B cell (primary cell): ENCODE data around the gene MAGEB1. TPM values are rescaled to one million over a fixed set of nuclear protein-coding genes. Genes with fewer than 3 reads are reported as not detected.

Experiments used
- ATAC-seq: fragments of 200-7000 bp; cut with Tn5 transposase; one replicate; pipeline ENCODE4 v1.10.0; 2021; ENCODE audit warnings: low read depth, mild to moderate bottlenecking, moderate number of reproducible peaks, moderate library complexity
- CTCF ChIA-PET: fragments of 350-600 bp; sonication (Branson Sonifier 250); formaldehyde crosslinking; loops from one replicate; lab custom pipeline; 2021; ENCODE audit warnings: antibody characterized with exemption, inconsistent platforms; lab: Charles Lee
- POLR2A ChIA-PET: fragments of 350-600 bp; sonication (Branson Sonifier 250); formaldehyde crosslinking; loops from one replicate; lab custom pipeline; 2021; ENCODE audit warnings: antibody characterized with exemption; lab: Charles Lee
- DNase-seq: peaks from one replicate; pipeline ENCODE4 v3.0.0; 2013
- H2AFZ ChIP-seq: 2 replicates; pipeline ENCODE4 v1.6.1; 2012; ENCODE audit warnings: mild to moderate bottlenecking, low read depth, low read length; ENCODE audit not compliant: insufficient read depth, poor library complexity, severe bottlenecking
- H3K27ac ChIP-seq, 2 donors: 1 replicate in 1 of 2; 2 replicates in 1 of 2; pipeline ENCODE4 v1.5.1; 2012 to 2013; ENCODE audit warnings: low read length in 2 of 2, mild to moderate bottlenecking in 2 of 2, moderate library complexity in 1 of 2
- H3K27me3 ChIP-seq, 4 experiments: fragments of 200-600 bp in 1 of 4; sonication (generic) in 1 of 4; replicated peaks in 1 of 4; 1 replicate in 2 of 4; 2 replicates in 2 of 4; pipeline versions ENCODE4 v1.6.1 to v1.7.0; 2013 to 2016; ENCODE audit warnings: low read length in 3 of 4, mild to moderate bottlenecking in 2 of 4, mixed read lengths in 1 of 4, moderate library complexity in 1 of 4; ENCODE audit not compliant: insufficient read depth in 4 of 4, control insufficient read depth in 3 of 4; ENCODE audit errors: control extremely low read depth in 1 of 4
- H3K36me3 ChIP-seq, 2 experiments: replicated peaks in 1 of 2; 1 replicate in 1 of 2; 2 replicates in 1 of 2; pipeline versions ENCODE4 v1.6.1 to v1.7.1; 2013; ENCODE audit warnings: low read length in 1 of 2; ENCODE audit not compliant: insufficient read depth in 2 of 2, control insufficient read depth in 1 of 2; ENCODE audit errors: control extremely low read depth in 1 of 2, extremely low read depth in 1 of 2
- H3K4me1 ChIP-seq, 2 donors: fragments of 200-600 bp in 1 of 2; sonication (generic) in 1 of 2; 1 replicate in 1 of 2; 2 replicates in 1 of 2; pipeline versions ENCODE4 v1.5.1 to v1.6.1; 2013 to 2017; ENCODE audit warnings: low read length in 2 of 2; ENCODE audit not compliant: control insufficient read depth in 2 of 2, insufficient read depth in 2 of 2
- H3K4me2 ChIP-seq: replicated peaks from 2 replicates; pipeline ENCODE3; 2012; ENCODE audit warnings: mild to moderate bottlenecking, low read depth, low read length; ENCODE audit not compliant: poor library complexity, severe bottlenecking
- H3K4me3 ChIP-seq, 5 experiments: fragments of 200-600 bp in 1 of 5; sonication (generic) in 1 of 5; 1 replicate in 3 of 5; 2 replicates in 2 of 5; pipeline versions ENCODE4 v1.5.1 to v1.7.0; 2011 to 2016; ENCODE audit warnings: low read length in 4 of 5, mild to moderate bottlenecking in 4 of 5, low read depth in 2 of 5, control low read depth in 1 of 5, moderate library complexity in 1 of 5; ENCODE audit not compliant: insufficient read depth in 1 of 5; ENCODE audit errors: control extremely low read depth in 1 of 5, extremely low read depth in 1 of 5
- H3K79me2 ChIP-seq: fragments of 200-600 bp; sonication (generic); one replicate; pipeline ENCODE4 v1.6.0; 2016; ENCODE audit warnings: low read length; ENCODE audit not compliant: control insufficient read depth, insufficient read depth
- H3K9ac ChIP-seq: fragments of 200-600 bp; sonication (generic); 2 replicates; pipeline ENCODE4 v1.6.1; 2017; ENCODE audit warnings: mild to moderate bottlenecking, low read length, moderate library complexity
- H3K9me3 ChIP-seq, 3 donors: one replicate each; pipeline versions ENCODE4 v1.6.1 to v1.7.1; 2013; ENCODE audit warnings: low read length in 2 of 3; ENCODE audit not compliant: control insufficient read depth in 2 of 3, insufficient read depth in 1 of 3; ENCODE audit errors: control extremely low read depth in 1 of 3
- H4K20me1 ChIP-seq: 2 replicates; pipeline ENCODE4 v1.6.0; 2012; ENCODE audit warnings: mild to moderate bottlenecking, low read length; ENCODE audit not compliant: insufficient read depth, control insufficient read depth, poor library complexity, severe bottlenecking
- H3K27ac Mint-ChIP-seq: one replicate; pipeline ENCODE4 v1.8.0; 2021; ENCODE audit warnings: mixed read lengths
- H3K27me3 Mint-ChIP-seq: one replicate; pipeline ENCODE4 v1.8.0; 2021; ENCODE audit warnings: mixed read lengths
- H3K4me1 Mint-ChIP-seq: one replicate; pipeline ENCODE4 v1.8.0; 2021; ENCODE audit warnings: mixed read lengths
- H3K4me3 Mint-ChIP-seq: one replicate; pipeline ENCODE4 v1.8.0; 2021; ENCODE audit warnings: mixed read lengths
- H3K9me3 Mint-ChIP-seq: one replicate; pipeline ENCODE4 v1.8.0; 2022; ENCODE audit warnings: mixed read lengths; ENCODE audit not compliant: insufficient read depth
- EZH2 ChIP-seq: IDR thresholded peaks from 2 replicates; pipeline ENCODE4 v1.6.1; 2012; ENCODE audit warnings: borderline replicate concordance, low read depth, mild to moderate bottlenecking, moderate library complexity, low read length; ENCODE audit not compliant: insufficient read depth, poor library complexity, severe bottlenecking
- WGBS: methylation state at CpG from one replicate; pipeline ENCODE4 v1.1.5; 2013; ENCODE audit warnings: missing lambda C conversion rate; ENCODE audit not compliant: insufficient coverage; 5-methylcytosine and 5-hydroxymethylcytosine counted together
- intact Hi-C: fragments of 100-400 bp; cut with micrococcal nuclease; formaldehyde crosslinking; loops from one replicate; pipeline ENCODE4 v1.10.0; 2022
- polyA plus RNA-seq: library from polyadenylated mRNA; depleted of rRNA; stranded (reverse); fragments of >200 nt; gene quantifications from 2 replicates; pipeline ENCODE4 v1.2.3, GENCODE V29; 2012
- total RNA-seq, 2 donors: library from RNA; stranded (reverse); fragments of 120-200 nt in 1 of 2; gene quantifications; 1 replicate in 1 of 2; 2 replicates in 1 of 2; pipeline versions ENCODE4 v1.2.3 to v1.2.4, GENCODE V29; 2013 to 2022
- TF ChIP-seq, protein P1 (sequence below): fragments of 200-600 bp; IDR thresholded peaks from one replicate; pipeline ENCODE4 v1.8.0; 2022; ENCODE audit warnings: antibody characterized with exemption, mild to moderate bottlenecking

The MAGEB1 gene
- total and polyA plus RNA-seq, 2 donors (not counting 1 experiment from before 2014, with no cell fraction given): not detected

DNA sequence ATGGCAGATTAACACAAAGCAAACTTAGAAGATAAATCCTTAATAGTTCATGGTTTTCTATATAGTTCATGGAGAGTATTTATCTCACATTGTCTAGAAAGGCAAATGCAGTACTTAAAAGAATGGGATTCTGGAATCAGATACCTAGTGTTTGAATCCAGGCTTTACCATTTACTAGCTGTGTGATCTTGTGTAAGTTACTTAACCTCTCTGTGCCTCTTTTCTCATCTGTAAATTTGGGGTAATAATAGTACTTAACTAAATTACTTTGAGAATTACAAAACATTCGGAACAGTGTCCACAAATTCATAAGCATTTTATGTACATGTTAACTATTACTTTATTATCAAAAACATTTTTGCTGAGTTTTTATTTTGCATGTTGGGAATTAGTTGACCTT lies 15.8 kb downstream of the MAGEB1 start:
- H3K27ac ChIP-seq: no peak overlapping the region
- ChIA-PET POLR2A (no interaction called here), CTCF (no interaction called here)
- ATAC-seq (no peak), DNase-seq (no peak)
- H2AFZ ChIP-seq: no peak overlapping the region
- no peak overlapping the region for H3K4me3 ChIP-seq
- WGBS: no CpG with 5 or more reads among the region's 1 CpG
- TF ChIP-seq, protein P1, sequence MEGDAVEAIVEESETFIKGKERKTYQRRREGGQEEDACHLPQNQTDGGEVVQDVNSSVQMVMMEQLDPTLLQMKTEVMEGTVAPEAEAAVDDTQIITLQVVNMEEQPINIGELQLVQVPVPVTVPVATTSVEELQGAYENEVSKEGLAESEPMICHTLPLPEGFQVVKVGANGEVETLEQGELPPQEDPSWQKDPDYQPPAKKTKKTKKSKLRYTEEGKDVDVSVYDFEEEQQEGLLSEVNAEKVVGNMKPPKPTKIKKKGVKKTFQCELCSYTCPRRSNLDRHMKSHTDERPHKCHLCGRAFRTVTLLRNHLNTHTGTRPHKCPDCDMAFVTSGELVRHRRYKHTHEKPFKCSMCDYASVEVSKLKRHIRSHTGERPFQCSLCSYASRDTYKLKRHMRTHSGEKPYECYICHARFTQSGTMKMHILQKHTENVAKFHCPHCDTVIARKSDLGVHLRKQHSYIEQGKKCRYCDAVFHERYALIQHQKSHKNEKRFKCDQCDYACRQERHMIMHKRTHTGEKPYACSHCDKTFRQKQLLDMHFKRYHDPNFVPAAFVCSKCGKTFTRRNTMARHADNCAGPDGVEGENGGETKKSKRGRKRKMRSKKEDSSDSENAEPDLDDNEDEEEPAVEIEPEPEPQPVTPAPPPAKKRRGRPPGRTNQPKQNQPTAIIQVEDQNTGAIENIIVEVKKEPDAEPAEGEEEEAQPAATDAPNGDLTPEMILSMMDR: no peak
- no peak for TF ChIP-seq EZH2
- Mint-ChIP-seq H3K4me3 (no peak overlapping the region), H3K27ac (no peak overlapping the region), H3K9me3 (no peaks in the 10 kb centered on the region), H3K27me3 (no peaks in the 10 kb centered on the region), H3K4me1 (no peaks in the 10 kb centered on the region)
- H3K79me2 ChIP-seq: no peaks in the 10 kb centered on the region
- H3K36me3 ChIP-seq: no peaks in the 10 kb centered on the region
- no peaks in the 10 kb centered on the region for H3K4me1 ChIP-seq
- intact Hi-C loops: no loop called here
- no peaks in the 10 kb centered on the region for H4K20me1 ChIP-seq
- H3K9ac ChIP-seq: no peak overlapping the region
- no peaks in the 10 kb centered on the region for H3K27me3 ChIP-seq
- H3K9me3 ChIP-seq: no peaks in the 10 kb centered on the region
- no peak overlapping the region for H3K4me2 ChIP-seq

DNA sequence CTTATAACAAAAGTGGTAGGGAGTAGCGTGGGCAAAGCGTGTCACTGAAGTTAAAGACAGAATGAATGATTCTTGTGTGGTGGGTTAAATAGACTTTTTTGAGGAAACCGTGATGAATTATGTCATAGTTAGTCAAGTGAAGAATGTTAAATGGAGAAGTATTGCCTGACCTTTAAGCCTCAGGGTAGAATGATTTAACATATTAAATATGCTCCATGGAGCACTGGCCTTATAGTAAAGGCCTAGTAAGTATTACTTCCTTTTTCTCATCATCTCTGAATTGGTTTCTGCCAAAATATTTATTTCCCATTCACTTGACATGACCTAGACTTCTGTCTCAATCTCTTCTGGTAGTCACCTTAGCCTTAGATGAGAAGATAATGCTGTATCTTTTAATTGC lies 23.7 kb downstream of the MAGEB1 start:
- H3K27me3 ChIP-seq: no peaks in the 10 kb centered on the region
- no peaks in the 10 kb centered on the region for H4K20me1 ChIP-seq
- ATAC-seq: no peak
- CTCF ChIA-PET: no interaction called here
- H3K27me3 Mint-ChIP-seq: peaks cover 4% of the 10 kb centered on the region
- H3K9me3 Mint-ChIP-seq: peaks cover 4% of the 10 kb centered on the region
- no CpG with 5 or more reads among the region's 3 CpGs for WGBS
- H3K79me2 ChIP-seq: no peaks in the 10 kb centered on the region
- H3K9me3 ChIP-seq: no peaks in the 10 kb centered on the region
- no peak overlapping the region for H3K4me3 ChIP-seq
- intact Hi-C loops: no loop called here
- no peak overlapping the region for H3K4me2 ChIP-seq
- H3K27ac Mint-ChIP-seq: no peak overlapping the region
- H3K9ac ChIP-seq: no peak overlapping the region
- no peak overlapping the region for H3K4me3 Mint-ChIP-seq
- POLR2A ChIA-PET: no interaction called here
- no peaks in the 10 kb centered on the region for H3K36me3 ChIP-seq
- H2AFZ ChIP-seq: no peak overlapping the region
- TF ChIP-seq, protein P1: no peak
- TF ChIP-seq EZH2: no peak
- no peak for DNase-seq
- no peak overlapping the region for H3K27ac ChIP-seq
- H3K4me1 Mint-ChIP-seq: peaks cover 3% of the 10 kb centered on the region
- H3K4me1 ChIP-seq: no peaks in the 10 kb centered on the region
